Dermis lymphatic vessel endothelial cell (primary cell): ENCODE data around the gene PRDM11. TPM values are rescaled to one million over a fixed set of nuclear protein-coding genes. Genes with fewer than 3 reads are reported as not detected.

Source experiments
- total RNA-seq: library from RNA; depleted of rRNA; stranded (reverse); fragments of >200 nt; gene quantifications from 2 replicates; pipeline ENCODE4 v1.2.1, GENCODE V29; 2014

Gene PRDM11
- total RNA-seq = 6.6 and 7.7 TPM in 2 replicates

DNA sequence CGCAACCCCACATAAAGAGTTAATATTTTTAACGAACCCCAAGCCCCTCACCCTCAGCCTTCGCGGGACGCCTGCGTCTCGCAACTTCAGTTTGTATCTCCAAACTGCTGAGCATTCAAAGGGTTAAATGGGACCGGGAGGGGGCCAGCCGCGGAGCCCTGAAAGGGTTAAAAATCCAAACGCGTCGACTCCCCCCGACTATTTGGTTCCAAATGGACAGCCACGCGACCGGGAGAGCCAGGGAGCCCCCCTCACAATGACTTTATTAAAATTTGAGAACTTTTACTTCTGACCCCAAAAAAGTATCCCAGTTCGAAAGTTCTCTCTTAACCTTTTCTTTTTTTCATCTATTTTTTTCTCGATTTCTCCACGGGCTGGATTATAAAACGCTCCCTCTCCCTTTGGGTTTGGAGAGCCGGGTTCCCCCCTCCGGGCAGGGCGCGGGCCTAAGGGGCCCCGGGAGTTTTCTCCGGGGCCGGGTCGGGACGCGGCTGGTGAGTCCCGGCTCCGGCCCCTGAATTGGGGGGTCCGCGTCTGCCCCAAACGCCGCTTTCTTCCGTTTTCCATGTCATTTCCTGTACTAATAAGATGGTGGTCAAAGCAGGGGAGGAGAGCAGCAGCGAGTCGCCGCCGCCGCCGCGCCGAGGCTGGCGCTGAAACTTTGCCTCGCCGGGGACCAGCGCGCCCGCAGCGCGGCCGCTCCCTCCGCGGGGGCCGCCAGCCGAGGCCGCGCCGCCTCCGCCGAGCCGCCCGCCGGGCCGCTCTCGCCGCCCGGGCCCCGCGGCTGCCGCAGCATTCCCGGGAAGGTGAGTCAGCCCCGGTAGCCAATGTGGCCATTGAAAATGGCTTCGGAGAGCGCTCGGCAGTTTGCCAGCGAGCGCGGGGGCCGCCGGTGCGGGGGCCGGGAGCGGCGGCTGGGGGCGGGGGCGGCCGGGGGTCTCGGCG lies at the start of gene PRDM11:
PRDM11 (plus strand) TSS at position 568 of the 945 bp plus-strand sequence. CDS start 35,128 bp downstream, outside the sequence.

Other genes starting within 250 kb of the PRDM11 start
- gene TP53I11, start 195.8 kb upstream of the PRDM11 start, total RNA-seq = 12.1 and 14.4 TPM in 2 replicates
- gene SYT13, start 139.7 kb downstream of the PRDM11 start, total RNA-seq = 0.11 TPM in 1 of 2 replicates, not detected in the other